T-helper 22 cell (primary cell): ENCODE results near the gene FBXW5.

Experiments
- DNase-seq: peaks from one replicate; pipeline ENCODE4 v3.0.0-alpha.2; 2020; ENCODE audit warnings: low read depth

The FBXW5 gene

GRCh38 chr9:136930014-136930413, 14.5 kb downstream of the FBXW5 start:
- no peak for DNase-seq

GRCh38 chr9:136928591-136928990, 15.9 kb downstream of the FBXW5 start:
- DNase-seq: no peak

GRCh38 chr9:136927343-136928271, 16.9 kb downstream of the FBXW5 start:
- no peak for DNase-seq

- DNase-seq: no peak
These were observed 17.8 kb downstream of the FBXW5 start for GRCh38 chr9:136926749-136927148.

GRCh38 chr9:136926154-136926704, 18.3 kb downstream of the FBXW5 start:
- DNase-seq: no peak

GRCh38 chr9:136925414-136926153, 19.0 kb downstream of the FBXW5 start:
- DNase-seq: no peak

- DNase-seq: no peak
These were observed 20.7 kb downstream of the FBXW5 start for GRCh38 chr9:136923881-136924280.

GRCh38 chr9:136922540-136922939, 22.0 kb downstream of the FBXW5 start:
- no peak for DNase-seq

GRCh38 chr9:136921718-136922117, 22.8 kb downstream of the FBXW5 start:
- DNase-seq: no peak

- DNase-seq: no peak
These were observed 23.2 kb downstream of the FBXW5 start for GRCh38 chr9:136921307-136921706.

GRCh38 chr9:136920734-136921231, 23.8 kb downstream of the FBXW5 start:
- no peak for DNase-seq

- DNase-seq: no peak
These were observed 24.5 kb downstream of the FBXW5 start for GRCh38 chr9:136920069-136920468.

GRCh38 chr9:136917902-136918301, 26.6 kb downstream of the FBXW5 start:
- no peak for DNase-seq

- no peak for DNase-seq
These were observed 28.0 kb downstream of the FBXW5 start for GRCh38 chr9:136916330-136917184.

- no peak for DNase-seq
These were observed 28.8 kb downstream of the FBXW5 start for GRCh38 chr9:136915632-136916329.

GRCh38 chr9:136913701-136914438, 30.7 kb downstream of the FBXW5 start:
- DNase-seq: no peak

GRCh38 chr9:136910901-136911245, 33.7 kb downstream of the FBXW5 start:
- no peak for DNase-seq

- DNase-seq: no peak
These were observed 34.2 kb downstream of the FBXW5 start for GRCh38 chr9:136910197-136910900.

GRCh38 chr9:136907011-136907914, 37.3 kb downstream of the FBXW5 start:
- no peak for DNase-seq
